ENCODE data around the gene SLC22A23.

- TF ChIP-seq CTCF (IDR thresholded peaks at IDR 0.05) = no peak
- TF ChIP-seq POLR2AphosphoS5 (IDR thresholded peaks at IDR 0.05) = no peak
- no peak for TF ChIP-seq EP300 (IDR thresholded peaks at IDR 0.05)
Measured at GRCh38 chr6:3351829-3352524, 104.9 kb downstream of the SLC22A23 start.
